Fibroblast of villous mesenchyme (primary cell): ENCODE data around the gene FAM83G. TPM values are rescaled to one million over a fixed set of nuclear protein-coding genes. Genes with fewer than 3 reads are reported as not detected.
"Not testable (repeated sequence)": the region's sequence is repeated elsewhere in the genome, so short reads cannot be mapped to it uniquely, and the experiment has no call there.

ENCODE experiments used
- DNase-seq: peaks from one replicate; pipeline ENCODE4 v3.0.0-alpha.2; 2010; ENCODE audit warnings: low read depth
- H3K4me3 ChIP-seq: 2 replicates; pipeline ENCODE4 v1.5.1; 2011; ENCODE audit warnings: low read depth, mild to moderate bottlenecking, low read length
- total RNA-seq: library from RNA; depleted of rRNA; stranded (reverse); fragments of >200 nt; gene quantifications from 2 replicates; pipeline ENCODE4 v1.2.3, GENCODE V29; 2012
- TF ChIP-seq, protein P1 (sequence below): IDR thresholded peaks from 2 replicates; pipeline ENCODE4 v1.5.1; 2012; ENCODE audit warnings: low read depth, mild to moderate bottlenecking, low read length; ENCODE audit not compliant: insufficient read depth

The FAM83G gene
- total RNA-seq, 1 donor: 12.1 TPM

DNA sequence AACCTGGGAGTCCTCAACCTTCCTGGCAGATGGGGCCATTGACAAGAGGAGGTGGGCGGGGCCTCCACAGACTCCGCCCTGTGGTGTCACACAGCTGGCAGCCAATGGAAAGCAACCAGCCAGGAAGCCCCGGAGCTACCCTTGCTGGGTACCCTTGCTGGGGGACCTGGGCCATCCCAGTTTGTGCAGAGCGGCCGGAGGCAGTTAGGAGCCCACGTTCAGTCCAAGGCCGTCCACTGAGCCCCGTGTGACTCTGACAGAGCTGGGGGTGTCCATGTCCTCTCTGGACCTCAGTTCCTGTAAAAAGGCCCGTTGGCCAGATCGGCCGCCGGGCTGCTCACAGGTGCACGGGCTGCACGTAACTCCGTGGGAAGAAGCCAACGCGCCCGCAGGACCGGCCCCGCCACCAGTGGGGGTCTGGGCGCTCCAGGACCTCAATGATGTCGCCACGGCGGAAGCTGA, 17.1 kb upstream of the FAM83G start:
- TF ChIP-seq, protein P1, sequence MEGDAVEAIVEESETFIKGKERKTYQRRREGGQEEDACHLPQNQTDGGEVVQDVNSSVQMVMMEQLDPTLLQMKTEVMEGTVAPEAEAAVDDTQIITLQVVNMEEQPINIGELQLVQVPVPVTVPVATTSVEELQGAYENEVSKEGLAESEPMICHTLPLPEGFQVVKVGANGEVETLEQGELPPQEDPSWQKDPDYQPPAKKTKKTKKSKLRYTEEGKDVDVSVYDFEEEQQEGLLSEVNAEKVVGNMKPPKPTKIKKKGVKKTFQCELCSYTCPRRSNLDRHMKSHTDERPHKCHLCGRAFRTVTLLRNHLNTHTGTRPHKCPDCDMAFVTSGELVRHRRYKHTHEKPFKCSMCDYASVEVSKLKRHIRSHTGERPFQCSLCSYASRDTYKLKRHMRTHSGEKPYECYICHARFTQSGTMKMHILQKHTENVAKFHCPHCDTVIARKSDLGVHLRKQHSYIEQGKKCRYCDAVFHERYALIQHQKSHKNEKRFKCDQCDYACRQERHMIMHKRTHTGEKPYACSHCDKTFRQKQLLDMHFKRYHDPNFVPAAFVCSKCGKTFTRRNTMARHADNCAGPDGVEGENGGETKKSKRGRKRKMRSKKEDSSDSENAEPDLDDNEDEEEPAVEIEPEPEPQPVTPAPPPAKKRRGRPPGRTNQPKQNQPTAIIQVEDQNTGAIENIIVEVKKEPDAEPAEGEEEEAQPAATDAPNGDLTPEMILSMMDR: no peak
- H3K4me3 ChIP-seq: no peak overlapping the region
- DNase-seq: no peak

DNA sequence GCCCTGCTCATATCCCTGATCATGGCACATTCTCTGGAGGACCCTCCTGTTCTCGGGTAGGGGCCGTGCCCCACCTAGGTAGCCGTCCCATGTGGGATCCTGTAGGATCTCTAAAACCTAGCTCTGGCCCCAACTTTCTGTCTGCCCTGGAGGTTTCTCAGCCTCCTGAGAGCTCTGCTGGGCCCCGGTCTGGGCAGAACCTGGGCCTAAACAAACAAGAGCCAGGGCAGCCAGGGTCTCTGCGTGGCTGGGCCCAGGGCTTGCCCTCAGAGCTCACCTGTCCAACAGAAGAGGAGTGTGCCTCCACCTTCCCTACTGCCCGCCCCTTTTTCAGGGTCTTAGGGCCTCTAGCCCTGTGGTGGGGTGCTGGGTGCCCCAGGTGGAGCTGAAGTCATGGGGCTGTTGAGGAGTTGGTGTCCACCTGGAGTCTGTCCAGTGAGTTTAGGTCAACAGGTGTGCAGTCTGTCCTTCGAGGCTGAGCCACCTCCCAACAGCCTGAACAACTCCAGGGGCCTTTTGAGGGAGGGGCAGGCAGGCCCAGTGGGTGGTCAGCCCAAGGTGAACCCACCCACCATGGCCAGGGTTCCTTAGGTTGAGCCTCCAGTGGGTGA, 16.6 kb upstream of the FAM83G start:
- H3K4me3 ChIP-seq, DNase-seq: not testable (repeated sequence)

DNA sequence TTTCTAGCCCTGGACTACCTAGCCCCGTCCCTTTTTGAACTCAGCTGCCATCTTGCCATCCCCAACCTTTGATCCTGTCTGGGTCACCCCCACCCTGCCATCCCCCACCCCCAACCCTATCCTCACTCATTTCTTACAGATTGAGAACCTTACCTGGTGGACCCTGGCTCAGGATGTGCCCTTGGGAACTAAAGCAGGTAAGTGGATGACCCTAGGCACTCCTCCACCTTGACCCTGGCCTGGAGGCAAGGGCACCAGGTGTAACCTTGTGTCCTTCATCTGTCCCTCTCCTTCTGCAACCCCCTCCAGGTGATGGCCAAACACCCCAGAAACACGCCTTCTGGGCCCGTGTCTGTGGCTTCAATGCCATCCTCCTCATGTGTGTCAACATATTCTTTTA, 15.5 kb upstream of the FAM83G start:
- TF ChIP-seq, protein P1: no peak
- DNase-seq: no peak
- H3K4me3 ChIP-seq: no peak overlapping the region

DNA sequence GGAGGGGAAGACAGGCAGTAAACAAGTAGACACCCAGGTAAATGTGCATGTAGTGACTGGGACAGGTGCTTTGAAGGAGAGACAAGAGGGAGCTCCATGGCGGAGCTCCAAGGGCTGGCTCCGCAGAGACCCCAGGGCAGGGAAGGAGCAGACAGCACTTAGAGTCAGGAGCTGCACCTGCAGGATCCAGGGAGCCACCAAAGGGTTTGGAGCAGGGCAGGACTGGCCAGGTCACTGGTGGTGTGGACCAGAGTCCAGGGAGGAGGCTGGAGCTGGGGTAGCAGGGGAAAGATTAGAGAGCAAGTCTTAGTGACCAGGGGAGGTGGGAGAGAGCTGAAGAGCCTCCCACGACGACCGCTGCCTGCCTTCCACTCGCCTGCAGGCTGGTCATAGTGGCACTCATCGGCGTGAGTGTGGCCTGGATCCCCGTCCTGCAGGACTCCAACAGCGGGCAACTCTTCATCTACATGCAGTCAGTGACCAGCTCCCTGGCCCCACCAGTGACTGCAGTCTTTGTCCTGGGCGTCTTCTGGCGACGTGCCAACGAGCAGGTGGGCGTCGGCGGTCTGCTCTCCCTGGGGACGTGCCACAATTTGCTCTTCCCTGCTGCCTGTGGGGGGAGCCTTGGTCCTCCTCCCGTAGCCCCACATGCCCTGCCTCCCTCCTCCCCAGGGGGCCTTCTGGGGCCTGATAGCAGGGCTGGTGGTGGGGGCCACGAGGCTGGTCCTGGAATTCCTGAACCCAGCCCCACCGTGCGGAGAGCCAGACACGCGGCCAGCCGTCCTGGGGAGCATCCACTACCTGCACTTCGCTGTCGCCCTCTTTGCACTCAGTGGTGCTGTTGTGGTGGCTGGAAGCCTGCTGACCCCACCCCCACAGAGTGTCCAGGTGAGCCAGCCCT, 14.7 kb upstream of the FAM83G start:
- TF ChIP-seq, protein P1: no peak
- DNase-seq: no peak
- no peak overlapping the region for H3K4me3 ChIP-seq

DNA sequence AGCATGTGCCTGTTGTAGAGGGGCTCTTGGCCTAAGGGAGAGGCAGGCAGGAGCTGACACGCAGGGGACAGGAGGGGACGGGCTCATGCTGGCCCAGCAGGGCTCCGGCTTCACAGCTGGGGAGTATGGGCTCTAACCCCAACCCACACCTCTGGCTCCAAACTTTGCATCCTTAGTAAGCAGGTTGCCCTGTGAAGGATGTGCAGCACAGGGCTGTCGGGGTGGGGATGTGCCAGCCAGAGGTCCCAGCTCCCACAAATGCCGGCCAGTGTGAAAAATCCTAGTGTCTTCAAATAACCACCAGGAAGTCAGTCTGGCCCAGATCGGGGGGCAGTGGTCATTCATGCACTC, 14.0 kb upstream of the FAM83G start:
- H3K4me3 ChIP-seq: no peak overlapping the region
- no peak for DNase-seq
- TF ChIP-seq, protein P1: no peak

DNA sequence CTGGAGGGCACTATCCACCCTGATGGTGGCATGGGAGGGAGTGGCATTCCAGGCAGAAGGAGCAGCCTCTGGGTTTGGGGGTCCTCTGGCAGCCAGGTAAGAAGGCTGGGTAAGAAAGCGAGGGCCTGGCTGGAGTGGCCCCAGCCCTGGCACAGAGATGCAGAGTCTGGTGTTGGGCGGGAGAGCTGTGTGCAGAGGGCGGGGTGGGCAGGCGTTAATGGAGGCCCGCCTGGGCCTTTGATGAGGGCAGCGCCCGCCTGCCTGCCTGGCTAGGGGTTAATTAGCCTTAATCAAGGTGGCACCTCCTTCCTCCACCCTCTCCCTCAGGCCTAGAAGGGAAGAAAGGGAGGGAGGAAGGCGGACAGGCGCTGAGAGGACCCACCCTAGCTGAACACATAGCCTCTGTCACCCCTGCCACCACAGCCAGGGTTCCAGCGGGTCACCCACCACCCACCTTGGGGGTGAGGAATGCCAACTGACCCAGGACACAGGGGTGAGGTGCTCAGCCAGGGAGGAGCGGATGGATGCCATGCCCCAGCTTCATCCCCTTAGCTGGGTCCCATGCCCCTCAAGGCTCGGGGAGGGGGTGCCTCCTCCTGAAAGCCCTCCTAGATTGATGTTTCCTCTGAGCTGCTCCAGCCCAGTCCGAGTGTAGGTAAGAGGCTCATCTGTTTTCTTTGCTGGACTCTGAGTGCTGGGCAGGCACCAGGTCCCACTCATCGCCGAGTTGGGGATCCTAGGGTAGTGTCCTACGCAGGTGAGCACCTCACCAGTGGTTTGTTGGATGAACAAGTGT, 13.4 kb upstream of the FAM83G start:
- DNase-seq: no peak
- TF ChIP-seq, protein P1: no peak
- no peak overlapping the region for H3K4me3 ChIP-seq

DNA sequence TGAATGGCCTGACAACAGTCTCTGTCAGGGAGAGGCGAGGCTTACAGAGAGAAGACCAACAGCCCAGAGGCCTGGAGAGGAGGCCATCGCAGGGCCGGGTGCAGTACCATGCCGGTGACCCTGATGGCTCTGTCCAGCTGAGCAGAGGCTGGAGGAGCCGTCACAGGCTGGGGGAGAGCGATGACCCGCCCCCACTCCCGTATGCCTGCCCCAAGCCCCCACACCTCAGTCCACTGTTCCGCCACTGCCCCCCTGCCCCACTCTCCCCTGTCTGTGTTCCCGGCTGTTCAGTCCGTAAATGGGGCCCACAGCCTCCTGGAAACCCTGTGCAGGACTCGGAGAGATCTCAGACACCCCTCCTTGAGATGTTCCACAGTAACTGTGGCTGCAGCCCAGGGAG, 12.8 kb upstream of the FAM83G start:
- H3K4me3 ChIP-seq: no peak overlapping the region
- TF ChIP-seq, protein P1: no peak
- no peak for DNase-seq
